NT2/D1 (cell line): ENCODE data around the gene C16orf74.

Experiments used
- DNase-seq: peaks from one replicate; pipeline ENCODE4 v3.0.0-alpha.2; 2011; ENCODE audit warnings: low read depth, low spot score
- H3K27me3 ChIP-seq: 2 replicates; pipeline ENCODE4 v1.6.0; 2011; ENCODE audit warnings: mild to moderate bottlenecking; ENCODE audit not compliant: insufficient read length, insufficient read depth
- H3K36me3 ChIP-seq: 2 replicates; pipeline ENCODE4 v1.6.1; 2011; ENCODE audit warnings: mild to moderate bottlenecking, low read length, mixed read lengths; ENCODE audit not compliant: insufficient read depth, insufficient read length
- H3K4me1 ChIP-seq: 2 replicates; pipeline ENCODE4 v1.5.1; 2011; ENCODE audit not compliant: insufficient read depth, insufficient read length
- H3K4me3 ChIP-seq: 2 replicates; pipeline ENCODE4 v1.5.1; 2011; ENCODE audit warnings: low read depth; ENCODE audit not compliant: insufficient read length
- H3K9ac ChIP-seq: 2 replicates; pipeline ENCODE4 v1.6.0; 2011; ENCODE audit warnings: low read depth; ENCODE audit not compliant: insufficient read length
- H3K9me3 ChIP-seq: 2 replicates; pipeline ENCODE4 v1.5.1; 2011; ENCODE audit warnings: mild to moderate bottlenecking, low read length; ENCODE audit not compliant: insufficient read depth
- SUZ12 ChIP-seq: IDR thresholded peaks from 2 replicates; pipeline ENCODE4 v1.6.1; 2011; ENCODE audit not compliant: insufficient read length, insufficient read depth; ENCODE audit errors: extremely low read depth
- YY1 ChIP-seq: IDR thresholded peaks from 2 replicates; pipeline ENCODE4 v1.6.1; 2011; ENCODE audit not compliant: insufficient read length, insufficient read depth
- ZNF274 ChIP-seq: IDR thresholded peaks from 2 replicates; pipeline ENCODE4 v1.6.1; 2011; ENCODE audit warnings: mild to moderate bottlenecking, low read depth, low read length

Gene C16orf74

DNA sequence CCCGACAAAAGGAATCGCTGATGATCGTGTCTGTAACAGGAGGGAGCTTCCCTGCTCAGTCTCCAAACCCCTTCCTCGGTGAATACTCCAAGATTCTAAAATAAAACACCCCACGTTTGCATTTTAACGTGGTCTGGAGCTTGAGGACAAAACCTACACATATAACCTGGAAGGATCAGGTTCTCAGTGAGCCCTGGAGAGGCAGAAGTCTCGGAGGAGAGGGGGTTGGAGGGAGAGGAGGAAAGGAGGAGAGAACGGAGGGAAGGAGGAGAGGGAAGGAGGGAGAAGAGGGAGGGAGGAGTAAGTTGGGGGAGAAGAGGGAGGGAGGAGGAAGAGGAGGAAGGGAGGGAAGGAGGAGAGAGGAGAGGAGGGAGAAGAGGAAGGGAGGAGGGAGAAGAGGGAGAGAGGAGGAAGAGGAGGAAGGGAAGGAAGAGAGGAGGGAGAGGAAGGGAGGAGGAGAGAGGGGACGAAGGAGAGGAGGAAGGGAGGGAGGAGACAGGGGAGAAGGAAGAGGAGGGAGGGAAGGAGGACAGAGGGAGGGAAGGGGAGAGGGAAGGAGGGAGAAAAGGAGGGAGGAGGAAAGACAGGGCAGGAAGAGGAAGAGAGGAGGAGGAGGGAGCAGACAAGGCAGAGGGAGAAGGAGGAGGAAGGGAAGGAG is 34.7 kb downstream of the C16orf74 start:
- H3K4me3 ChIP-seq, result no peak overlapping the region
- no peaks in the 10 kb centered on the region for H3K36me3 ChIP-seq
- no peak for DNase-seq
- H3K27me3 ChIP-seq, result peaks cover 26% of the 10 kb centered on the region
- peaks cover 10% of the 10 kb centered on the region; the same call in 1 of the 2 replicates for H3K9me3 ChIP-seq
- peaks cover 32% of the 10 kb centered on the region for H3K4me1 ChIP-seq
- peak overlapping the region; percentile 58 for H3K9ac ChIP-seq
- no peak for TF ChIP-seq SUZ12
- TF ChIP-seq ZNF274, result no peak
- no peak for TF ChIP-seq YY1

DNA sequence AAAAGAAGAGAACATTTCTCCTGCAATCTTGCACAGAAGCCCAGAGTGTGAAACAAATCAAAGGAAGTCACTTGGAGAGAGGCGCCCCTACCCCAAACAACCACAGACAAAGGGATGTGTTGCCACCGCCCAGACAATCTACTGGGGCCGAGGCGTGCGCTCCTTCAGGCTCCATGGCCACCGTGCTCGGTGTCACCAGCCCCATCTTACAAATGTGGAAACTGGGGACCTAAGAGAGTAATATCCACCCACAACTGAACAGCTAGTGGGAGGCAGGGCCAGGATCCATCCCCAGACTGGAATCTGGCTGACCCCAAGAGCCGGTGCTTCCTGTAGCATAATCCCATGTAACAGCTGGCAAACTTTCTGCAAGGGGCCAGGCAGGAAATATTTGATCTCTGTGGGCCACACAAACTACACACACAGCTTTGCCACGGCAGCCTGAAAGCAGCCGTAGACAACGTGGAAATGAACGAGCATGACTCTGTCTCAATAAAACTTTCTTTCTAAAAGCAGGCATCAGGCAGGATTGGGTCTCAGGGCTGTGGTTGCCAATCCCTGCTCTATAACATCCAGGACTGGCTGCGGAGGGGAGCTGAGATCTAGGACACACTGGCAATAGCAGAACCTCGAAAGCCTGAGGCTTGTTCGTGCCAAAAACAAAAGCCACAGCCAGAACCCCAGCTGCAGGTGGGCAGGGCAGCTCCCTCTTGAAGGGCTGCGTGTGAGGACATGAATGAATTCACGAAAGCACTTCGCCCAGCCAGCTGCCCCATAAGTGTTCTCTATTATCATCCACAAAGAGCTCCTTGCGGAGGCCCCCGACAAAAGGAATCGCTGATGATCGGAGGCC is 35.5 kb downstream of the C16orf74 start:
- TF ChIP-seq YY1 (no peak), ZNF274 (no peak), SUZ12 (no peak)
- peaks cover 33% of the 10 kb centered on the region for H3K4me1 ChIP-seq
- no peaks in the 10 kb centered on the region for H3K36me3 ChIP-seq
- no peak overlapping the region for H3K4me3 ChIP-seq
- H3K9ac ChIP-seq, result peak overlapping the region; percentile 58
- H3K9me3 ChIP-seq, result peaks cover 10% of the 10 kb centered on the region; the same call in 1 of the 2 replicates
- peak; percentile 43 for DNase-seq
- peaks cover 26% of the 10 kb centered on the region for H3K27me3 ChIP-seq

DNA sequence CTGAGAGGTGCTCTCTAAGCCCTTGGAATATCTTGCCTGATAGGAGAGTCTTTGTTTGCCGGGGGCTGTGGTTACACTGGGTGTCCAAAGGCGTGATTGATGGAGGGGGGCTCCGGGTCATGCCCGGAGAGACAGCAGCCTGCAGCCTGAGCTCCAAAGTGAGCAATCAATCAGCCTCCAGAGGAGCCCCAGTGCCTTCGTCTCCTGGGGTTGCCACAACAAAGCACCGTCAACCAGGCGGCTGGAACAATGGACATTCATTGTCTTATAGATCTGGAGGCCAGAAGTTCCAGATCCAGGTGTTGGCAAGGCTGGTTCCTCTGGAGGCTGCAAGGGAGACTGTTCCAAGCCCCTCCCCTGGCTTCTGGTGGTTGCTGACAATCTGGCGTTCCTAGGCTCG is 38.1 kb downstream of the C16orf74 start:
- Histone ChIP-seq H3K9ac (no peak overlapping the region), H3K4me3 (no peak overlapping the region), H3K4me1 (peaks cover 34% of the 10 kb centered on the region), H3K27me3 (peaks cover 26% of the 10 kb centered on the region), H3K9me3 (peaks cover 10% of the 10 kb centered on the region; the same call in 1 of the 2 replicates), H3K36me3 (no peaks in the 10 kb centered on the region)
- TF ChIP-seq SUZ12 (no peak), YY1 (no peak), ZNF274 (no peak)
- DNase-seq, result no peak

DNA sequence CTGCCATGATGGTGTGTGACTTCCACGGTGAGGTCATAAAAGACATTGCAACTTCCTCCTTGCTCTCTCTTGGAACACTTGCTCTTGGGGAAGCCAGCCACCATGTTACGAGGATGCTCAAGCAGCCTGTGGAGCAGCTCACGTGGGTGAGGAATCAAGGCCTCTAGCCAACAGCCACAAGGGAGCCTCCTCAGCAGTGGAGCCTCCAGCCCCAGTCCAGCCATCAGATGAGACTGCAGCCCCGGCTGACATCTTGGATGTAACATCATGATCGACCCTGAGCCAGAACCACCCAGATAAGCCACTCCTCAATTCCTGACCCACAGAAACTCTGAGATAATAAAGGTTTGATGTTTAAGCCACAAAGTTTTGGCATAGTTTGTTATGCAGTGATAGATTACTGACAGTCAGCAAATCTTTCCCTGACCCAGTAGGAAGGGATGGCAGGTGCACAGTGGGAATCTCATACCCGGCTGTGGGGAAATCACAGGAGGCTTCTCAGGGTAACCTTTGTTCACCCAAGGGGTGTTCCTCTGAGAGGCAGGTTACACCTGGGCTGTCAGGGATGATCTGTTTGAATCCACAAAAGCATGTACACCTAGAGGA is 38.8 kb downstream of the C16orf74 start:
- Histone ChIP-seq H3K27me3 (peaks cover 21% of the 10 kb centered on the region), H3K9ac (no peak overlapping the region), H3K4me3 (no peak overlapping the region), H3K4me1 (peaks cover 27% of the 10 kb centered on the region), H3K9me3 (peaks cover 10% of the 10 kb centered on the region; the same call in 1 of the 2 replicates), H3K36me3 (no peaks in the 10 kb centered on the region)
- no peak for DNase-seq
- no peak for TF ChIP-seq YY1
- no peak for TF ChIP-seq SUZ12
- no peak for TF ChIP-seq ZNF274

DNA sequence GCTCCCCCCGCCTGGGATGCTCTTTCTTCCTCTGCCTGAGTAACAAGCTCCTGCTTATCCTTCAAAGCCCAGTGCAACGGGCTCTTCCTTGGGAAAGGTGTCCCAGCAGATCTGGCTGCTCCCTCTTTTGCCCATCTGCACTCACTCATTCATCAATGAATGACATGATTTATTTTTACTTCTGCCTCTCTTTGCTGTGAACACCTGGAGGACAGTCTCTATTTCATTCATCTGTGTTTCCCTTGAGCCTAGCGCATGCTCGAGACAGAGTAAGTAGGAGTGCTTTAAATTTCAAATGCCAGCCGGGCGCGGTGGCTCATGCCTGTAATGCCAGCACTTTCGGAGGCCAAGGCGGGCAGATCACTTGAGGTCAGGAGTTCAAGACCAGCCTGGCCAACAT is 40.2 kb downstream of the C16orf74 start:
- TF ChIP-seq YY1, result no peak
- TF ChIP-seq SUZ12, result no peak
- TF ChIP-seq ZNF274, result no peak
- no peak for DNase-seq
- Histone ChIP-seq H3K9me3 (peaks cover 10% of the 10 kb centered on the region; the same call in 1 of the 2 replicates), H3K9ac (no peak overlapping the region), H3K27me3 (peaks cover 8% of the 10 kb centered on the region), H3K4me1 (peaks cover 16% of the 10 kb centered on the region), H3K36me3 (no peaks in the 10 kb centered on the region), H3K4me3 (no peak overlapping the region)

DNA sequence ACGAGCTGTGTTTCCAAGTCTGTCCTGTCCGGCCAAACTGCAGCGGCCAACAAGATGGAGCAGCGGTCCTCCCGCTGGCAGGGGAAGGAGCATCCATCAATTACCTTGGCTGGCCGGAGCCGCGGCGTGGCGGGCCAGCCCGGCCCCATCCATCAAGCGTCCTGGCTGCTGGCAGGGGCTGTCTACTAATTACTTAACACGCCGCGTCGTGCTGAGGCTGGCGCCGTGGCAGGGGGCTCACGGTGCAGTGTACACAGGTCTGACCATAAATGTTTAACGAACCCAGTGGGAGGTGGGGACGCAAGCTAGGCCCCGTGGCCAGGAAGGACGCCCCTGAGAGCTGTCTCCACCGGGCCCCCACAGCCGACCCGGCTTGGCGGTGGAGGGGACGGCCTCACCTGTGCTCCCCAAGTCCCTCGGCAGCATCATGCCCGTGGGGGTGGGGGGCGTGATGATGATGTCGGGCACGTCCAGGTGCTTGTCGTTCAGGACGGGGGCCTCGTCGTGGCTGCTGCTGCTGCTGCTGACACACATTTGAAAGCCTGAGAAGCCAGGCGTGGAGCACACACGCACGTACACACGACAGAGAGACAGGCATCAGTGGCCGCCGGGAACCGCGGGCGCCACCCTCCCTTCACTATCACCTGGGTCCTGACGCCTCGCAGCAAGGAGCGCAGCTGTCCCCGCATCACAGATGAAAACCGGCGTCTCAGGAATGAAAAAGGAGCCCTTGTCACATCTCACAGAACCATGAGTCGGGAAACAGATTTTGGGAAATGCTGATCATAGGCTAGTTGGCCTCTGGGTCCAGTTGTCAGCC is 40.9 kb downstream of the C16orf74 start:
- Histone ChIP-seq H3K9me3 (peaks cover 10% of the 10 kb centered on the region; the same call in 1 of the 2 replicates), H3K36me3 (no peaks in the 10 kb centered on the region), H3K4me1 (peaks cover 11% of the 10 kb centered on the region), H3K4me3 (no peak overlapping the region), H3K27me3 (peaks cover under 1% of the 10 kb centered on the region), H3K9ac (no peak overlapping the region)
- TF ChIP-seq YY1, result no peak
- no peak for TF ChIP-seq ZNF274
- TF ChIP-seq SUZ12, result no peak
- DNase-seq, result no peak
